Measurements from ENCODE around the gene FMO1.

- TF ChIP-seq CTCF (conservative IDR thresholded peaks at IDR 0.05) (no peak), EZH2 (IDR thresholded peaks at IDR 0.05; ENCODE audit: low read depth) (no peak)
Measured at GRCh38 chr1:171265686-171266085, 17.4 kb downstream of the FMO1 start.
